ENCODE measurements around the gene DEPDC5. TPM values are rescaled to one million over a fixed set of nuclear protein-coding genes. Genes with fewer than 3 reads are reported as not detected.

The DEPDC5 gene
- total RNA-seq, 4 donors from 2014 or later, result 25.9 to 86.4 (median 45.6) TPM

DNA sequence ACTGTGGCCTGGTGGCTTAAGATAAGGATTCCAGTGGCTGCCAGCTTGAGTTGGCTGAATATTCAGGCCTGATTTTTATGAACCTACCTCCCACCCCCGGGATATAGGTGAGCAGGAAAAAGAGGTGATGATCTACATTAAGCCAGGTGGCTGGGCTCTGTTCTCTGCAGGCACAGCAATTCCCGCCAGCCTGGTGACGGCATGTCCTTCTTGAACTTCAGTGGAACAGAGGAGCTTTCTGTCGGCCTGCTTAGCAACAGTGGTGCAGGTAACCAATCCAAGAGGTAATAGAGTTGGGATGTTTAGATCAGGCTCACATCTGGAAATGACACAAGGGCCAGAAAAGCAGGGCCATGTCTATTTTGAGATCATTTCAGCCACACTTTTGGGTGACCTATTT is 68.7 kb downstream of the DEPDC5 start:
- peaks cover 0 to 62% (median 29%) of the 10 kb centered on the region in 4 donors for H3K36me3 ChIP-seq
- WGBS, 2 donors (ENCODE audit: low coverage in 1 of 2), result 93% methylated on average over 4 of the region's 4 CpGs; no CpG with 5 or more reads in 1 of the 2 donors
- in situ Hi-C loops (cut with MboI; ENCODE audit: low pct_ligation_motif_present in 1 of 4, low pct_unique_long_range_greater_than_20kb in 1 of 4, low sequenced_read_pairs in 3 of 4), result no loop called here

DNA sequence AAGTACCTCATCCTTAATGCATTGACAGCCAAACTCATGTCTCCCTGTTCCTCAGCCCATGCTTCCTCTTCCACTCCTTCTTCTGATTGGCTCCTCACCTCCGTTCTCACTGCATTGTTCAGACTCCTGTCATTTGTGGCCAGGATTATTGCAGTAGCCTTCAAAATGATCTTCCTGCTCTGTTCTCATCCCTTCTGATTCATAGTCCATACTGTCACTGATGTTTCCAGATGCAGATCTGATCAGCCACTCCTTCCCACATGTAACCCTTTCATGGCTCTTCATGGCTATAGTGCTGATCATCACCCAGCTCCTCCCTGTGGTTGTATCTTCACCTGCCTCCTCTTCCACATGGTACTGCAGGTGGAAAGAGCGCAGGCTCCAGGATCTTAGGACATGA is 71.7 kb downstream of the DEPDC5 start:
- no peak overlapping the region for H3K4me3 ChIP-seq
- in situ Hi-C loops (cut with MboI; ENCODE audit: low pct_ligation_motif_present in 1 of 4, low pct_unique_long_range_greater_than_20kb in 1 of 4, low sequenced_read_pairs in 3 of 4) (no loop called here), intact Hi-C loops (cut with DNase I; ENCODE audit: low total_unique reads) (no loop called here)
- H3K27me3 ChIP-seq, result no peaks in the 10 kb centered on the region
- H3K27ac ChIP-seq, result no peak overlapping the region
- H3K9me3 ChIP-seq, result no peaks in the 10 kb centered on the region
- peaks cover 0 to 46% (median 19%) of the 10 kb centered on the region in 4 donors for H3K36me3 ChIP-seq
- H3K4me1 ChIP-seq, result no peaks in the 10 kb centered on the region
- 92 to 100% methylated on average over 1 to 2 of the region's 2 CpGs for WGBS, 2 donors (ENCODE audit: low coverage in 1 of 2)
- TF ChIP-seq POLR2A (IDR thresholded peaks at IDR 0.05), result no peak
- TF ChIP-seq, protein P1, sequence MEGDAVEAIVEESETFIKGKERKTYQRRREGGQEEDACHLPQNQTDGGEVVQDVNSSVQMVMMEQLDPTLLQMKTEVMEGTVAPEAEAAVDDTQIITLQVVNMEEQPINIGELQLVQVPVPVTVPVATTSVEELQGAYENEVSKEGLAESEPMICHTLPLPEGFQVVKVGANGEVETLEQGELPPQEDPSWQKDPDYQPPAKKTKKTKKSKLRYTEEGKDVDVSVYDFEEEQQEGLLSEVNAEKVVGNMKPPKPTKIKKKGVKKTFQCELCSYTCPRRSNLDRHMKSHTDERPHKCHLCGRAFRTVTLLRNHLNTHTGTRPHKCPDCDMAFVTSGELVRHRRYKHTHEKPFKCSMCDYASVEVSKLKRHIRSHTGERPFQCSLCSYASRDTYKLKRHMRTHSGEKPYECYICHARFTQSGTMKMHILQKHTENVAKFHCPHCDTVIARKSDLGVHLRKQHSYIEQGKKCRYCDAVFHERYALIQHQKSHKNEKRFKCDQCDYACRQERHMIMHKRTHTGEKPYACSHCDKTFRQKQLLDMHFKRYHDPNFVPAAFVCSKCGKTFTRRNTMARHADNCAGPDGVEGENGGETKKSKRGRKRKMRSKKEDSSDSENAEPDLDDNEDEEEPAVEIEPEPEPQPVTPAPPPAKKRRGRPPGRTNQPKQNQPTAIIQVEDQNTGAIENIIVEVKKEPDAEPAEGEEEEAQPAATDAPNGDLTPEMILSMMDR (IDR thresholded peaks at IDR 0.05), result no peak
- no peak for TF ChIP-seq POLR2AphosphoS5 (IDR thresholded peaks at IDR 0.05)
- TF ChIP-seq EP300 (IDR thresholded peaks at IDR 0.05; ENCODE audit: low read depth), result no peak
- DNase-seq, result no peak

More for the DNA sequence above, 68.7 kb downstream of the DEPDC5 start:
- Histone ChIP-seq H3K27ac (no peak overlapping the region), H3K4me3 (no peak overlapping the region), H3K27me3 (no peaks in the 10 kb centered on the region), H3K4me1 (no peaks in the 10 kb centered on the region), H3K9me3 (no peaks in the 10 kb centered on the region)
- TF ChIP-seq EP300 (IDR thresholded peaks at IDR 0.05; ENCODE audit: low read depth) (no peak), POLR2A (IDR thresholded peaks at IDR 0.05) (no peak), POLR2AphosphoS5 (IDR thresholded peaks at IDR 0.05) (no peak)
- TF ChIP-seq, protein P1 (IDR thresholded peaks at IDR 0.05), result no peak
- intact Hi-C loops (cut with DNase I; ENCODE audit: low total_unique reads), result no loop called here
- DNase-seq, result no peak

DNA sequence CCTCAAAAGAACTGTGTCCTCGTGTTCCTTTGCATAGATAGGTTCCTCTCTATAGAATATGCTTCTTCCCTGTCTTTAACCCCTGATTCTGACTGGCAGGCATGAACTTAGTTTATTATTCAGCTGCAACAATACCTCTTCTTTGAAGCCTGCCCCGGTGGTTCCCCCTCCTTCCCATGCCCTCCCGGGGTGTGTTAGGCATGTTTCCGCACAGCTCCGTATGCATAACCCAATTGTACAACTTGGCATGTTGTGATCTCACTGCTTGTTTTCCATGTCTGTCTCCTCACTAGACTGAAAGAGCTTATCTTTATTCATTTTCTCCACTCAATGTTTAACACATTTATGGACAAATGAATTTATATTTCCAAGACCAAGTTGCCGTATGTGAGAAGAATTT is 72.6 kb downstream of the DEPDC5 start:
- TF ChIP-seq POLR2AphosphoS5 (IDR thresholded peaks at IDR 0.05), result no peak
- TF ChIP-seq POLR2A (IDR thresholded peaks at IDR 0.05), result no peak
- TF ChIP-seq, protein P1 (IDR thresholded peaks at IDR 0.05), result no peak
- TF ChIP-seq EP300 (IDR thresholded peaks at IDR 0.05; ENCODE audit: low read depth), result no peak
- H3K27ac ChIP-seq, result no peak overlapping the region
- in situ Hi-C loops (cut with MboI; ENCODE audit: low pct_ligation_motif_present in 1 of 4, low pct_unique_long_range_greater_than_20kb in 1 of 4, low sequenced_read_pairs in 3 of 4), result no loop called here

DNA sequence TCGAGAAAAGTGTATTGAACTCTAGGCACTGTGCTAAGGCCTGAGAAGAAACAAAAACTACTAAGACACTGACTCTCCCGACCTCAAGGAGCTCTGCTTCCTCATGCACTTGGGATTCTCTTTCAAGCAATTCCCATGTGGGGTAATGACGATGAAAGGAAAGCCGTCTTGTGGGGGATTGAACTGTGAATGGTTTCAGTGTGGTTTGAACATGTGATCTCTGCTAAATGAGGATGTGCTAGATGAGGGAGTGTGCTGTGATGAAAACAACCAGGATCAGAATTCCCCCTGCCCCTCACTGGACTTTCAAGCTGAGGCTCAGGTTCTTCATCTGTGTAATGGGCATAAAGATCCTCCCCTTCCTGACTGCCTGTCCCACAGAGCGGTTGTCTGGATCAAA is 74.9 kb downstream of the DEPDC5 start:
- H3K9me3 ChIP-seq, result no peaks in the 10 kb centered on the region
- TF ChIP-seq POLR2A (IDR thresholded peaks at IDR 0.05), result no peak
- TF ChIP-seq EP300 (IDR thresholded peaks at IDR 0.05; ENCODE audit: low read depth), result no peak
- H3K4me3 ChIP-seq, result no peak overlapping the region
- intact Hi-C loops (cut with DNase I; ENCODE audit: low total_unique reads), result no loop called here
- WGBS, 2 donors (ENCODE audit: low coverage in 1 of 2), result 83 to 88% methylated on average over 5 of the region's 5 CpGs
- DNase-seq, result no peak
- H3K27ac ChIP-seq, result no peak overlapping the region
- H3K27me3 ChIP-seq, result no peaks in the 10 kb centered on the region
- in situ Hi-C loops (cut with MboI; ENCODE audit: low pct_ligation_motif_present in 1 of 4, low pct_unique_long_range_greater_than_20kb in 1 of 4, low sequenced_read_pairs in 3 of 4), result no loop called here
- H3K36me3 ChIP-seq, result peaks cover 0 to 23% (median 8%) of the 10 kb centered on the region in 4 donors
- H3K4me1 ChIP-seq, result no peaks in the 10 kb centered on the region

More for the DNA sequence above, 72.6 kb downstream of the DEPDC5 start:
- 83 to 89% methylated on average over 6 of the region's 6 CpGs for whole genome bisulfite sequencing, 2 donors (ENCODE audit: low coverage in 1 of 2)
- no peaks in the 10 kb centered on the region for H3K9me3 ChIP-seq
- no peak overlapping the region for H3K4me3 ChIP-seq
- no peak for DNase-seq
- H3K36me3 ChIP-seq, result peaks cover 0 to 39% (median 14%) of the 10 kb centered on the region in 4 donors
- intact Hi-C loops (cut with DNase I; ENCODE audit: low total_unique reads), result no loop called here
- no peaks in the 10 kb centered on the region for H3K4me1 ChIP-seq
- no peaks in the 10 kb centered on the region for H3K27me3 ChIP-seq

DNA sequence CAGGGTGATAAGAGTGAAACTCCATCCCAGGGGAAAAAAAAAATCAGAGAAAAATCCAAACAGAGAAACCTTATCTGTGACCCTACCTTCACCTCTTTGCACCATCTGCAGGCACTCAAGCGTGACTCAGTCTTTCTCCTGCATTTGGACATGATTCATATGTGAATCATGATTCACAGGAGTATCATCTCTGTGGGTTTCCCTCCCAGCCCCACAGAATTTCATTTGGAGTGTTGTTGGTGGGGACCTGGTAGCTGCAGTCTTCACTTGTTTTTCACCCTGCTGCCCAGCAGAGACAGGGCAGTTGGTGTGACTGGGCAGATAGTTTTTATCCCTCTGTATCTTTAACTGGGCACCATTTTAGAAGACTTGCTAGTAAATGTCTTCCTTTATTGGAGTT is 75.7 kb downstream of the DEPDC5 start:
- Histone ChIP-seq H3K27me3 (no peaks in the 10 kb centered on the region), H3K36me3 (peaks cover 0 to 18% (median 8%) of the 10 kb centered on the region in 4 donors), H3K27ac (peak overlapping the region in 1 of 4 donors; percentile 38), H3K9me3 (no peaks in the 10 kb centered on the region), H3K4me1 (no peaks in the 10 kb centered on the region), H3K4me3 (no peak overlapping the region)
- in situ Hi-C loops (cut with MboI; ENCODE audit: low pct_ligation_motif_present in 1 of 4, low pct_unique_long_range_greater_than_20kb in 1 of 4, low sequenced_read_pairs in 3 of 4) (no loop called here), intact Hi-C loops (cut with DNase I; ENCODE audit: low total_unique reads) (no loop called here)
- TF ChIP-seq EP300 (IDR thresholded peaks at IDR 0.05; ENCODE audit: low read depth), result no peak
- TF ChIP-seq POLR2A (IDR thresholded peaks at IDR 0.05), result no peak
- TF ChIP-seq, protein P1 (IDR thresholded peaks at IDR 0.05), result no peak
- TF ChIP-seq POLR2AphosphoS5 (IDR thresholded peaks at IDR 0.05), result no peak
- DNase-seq, result no peak
- WGBS, 2 donors (ENCODE audit: low coverage in 1 of 2), result 30 to 58% methylated on average over 1 of the region's 1 CpG

All from transverse colon (tissue), 4 donors.